Measurements from ENCODE around the gene PSMA4.

Gene PSMA4

GRCh38 chr15:78536134-78536533, 4.1 kb upstream of the PSMA4 start:
- H3K4me3 ChIP-seq (ENCODE audit: low read depth, low read length), result no peak overlapping the region
- no peaks in the 10 kb centered on the region for H3K4me1 ChIP-seq (ENCODE audit: control insufficient read depth, insufficient read depth, low read length)
- no peaks in the 10 kb centered on the region for H3K9me3 ChIP-seq (ENCODE audit: control insufficient read depth, insufficient read depth, low read depth, low read length)
- no peak overlapping the region for H3K27ac ChIP-seq (ENCODE audit: extremely low read depth, low read depth, low read length)
- CTCF ChIA-PET, result interaction anchor here (0.7 kb wide), 1 partner anchor 84 kb away, joined by 3 read pairs; no protein-coding TSS in a partner anchor
- POLR2A ChIA-PET, result interaction anchor here (1.3 kb wide), 1 partner anchor 29 kb away, joined by 5 read pairs; the partner anchor contains the start of gene CHRNA5
- H3K36me3 ChIP-seq (ENCODE audit: control insufficient read depth in 2 of 2, insufficient read depth in 1 of 2, low read length in 2 of 2), result peaks cover 0 to 3% of the 10 kb centered on the region in 2 experiments; a peak in 1 of 3 replicates
- no peak for TF ChIP-seq GLI2 (tag by site-specific recombination; IDR thresholded peaks at IDR 0.05; ENCODE audit: borderline replicate concordance, low read depth)
- TF ChIP-seq ZNF174 (tag by site-specific recombination; IDR thresholded peaks at IDR 0.05), result no peak
- TF ChIP-seq KLF1 (tag by site-specific recombination; IDR thresholded peaks at IDR 0.05), result no peak
- no peak for TF ChIP-seq BCL11A (tag by site-specific recombination; IDR thresholded peaks at IDR 0.05; ENCODE audit: low read depth)
- no peak for TF ChIP-seq PRDM2 (tag by site-specific recombination; IDR thresholded peaks at IDR 0.05; ENCODE audit: borderline replicate concordance)
- TF ChIP-seq MYNN (tag by site-specific recombination; IDR thresholded peaks at IDR 0.05; ENCODE audit: borderline replicate concordance), result no peak
- no peak for TF ChIP-seq EGR2 (tag by site-specific recombination; IDR thresholded peaks at IDR 0.05; ENCODE audit: low read depth)
- peak; percentile 59 for TF ChIP-seq ZFP69B (tag by site-specific recombination; IDR thresholded peaks at IDR 0.05)
- no peak for TF ChIP-seq ZNF211 (tag by site-specific recombination; IDR thresholded peaks at IDR 0.05; ENCODE audit: low read depth)
- TF ChIP-seq ZNF658 (tag by site-specific recombination; IDR thresholded peaks at IDR 0.05), result no peak
- no peak for TF ChIP-seq ZNF664 (tag by site-specific recombination; IDR thresholded peaks at IDR 0.05)
- TF ChIP-seq OSR2 (tag by site-specific recombination; IDR thresholded peaks at IDR 0.05), result no peak
- no peak for TF ChIP-seq ZNF558 (tag by site-specific recombination; IDR thresholded peaks at IDR 0.05)
- TF ChIP-seq KLF8 (tag by site-specific recombination; IDR thresholded peaks at IDR 0.05), result no peak
- no peak for TF ChIP-seq KLF7 (tag by site-specific recombination; IDR thresholded peaks at IDR 0.05; ENCODE audit: borderline replicate concordance)
- no peak for TF ChIP-seq ZNF221 (tag by site-specific recombination; IDR thresholded peaks at IDR 0.05; ENCODE audit: borderline replicate concordance)
- peak; percentile 67; the same call in 1 of the 2 replicates for TF ChIP-seq HIC1 (tag by site-specific recombination; IDR thresholded peaks at IDR 0.05)
- TF ChIP-seq FEZF1 (tag by site-specific recombination; IDR thresholded peaks at IDR 0.05), result no peak
- no peak for TF ChIP-seq ZNF23 (tag by site-specific recombination; IDR thresholded peaks at IDR 0.05; ENCODE audit: borderline replicate concordance)
- peak; percentile 81; the same call in 1 of the 2 replicates for TF ChIP-seq SALL2 (tag by site-specific recombination; IDR thresholded peaks at IDR 0.05; ENCODE audit: borderline replicate concordance)
- peak; percentile 47; the same call in 1 of the 2 replicates for TF ChIP-seq PATZ1 (tag by site-specific recombination; IDR thresholded peaks at IDR 0.05)
- no peak for TF ChIP-seq ZNF324 (tag by site-specific recombination; IDR thresholded peaks at IDR 0.05)
- 0 out of 2 replicates have a peak, but pooled peaks have one; percentile 53 for TF ChIP-seq ZNF311 (tag by site-specific recombination; IDR thresholded peaks at IDR 0.05; ENCODE audit: borderline replicate concordance)
- TF ChIP-seq, protein P1, sequence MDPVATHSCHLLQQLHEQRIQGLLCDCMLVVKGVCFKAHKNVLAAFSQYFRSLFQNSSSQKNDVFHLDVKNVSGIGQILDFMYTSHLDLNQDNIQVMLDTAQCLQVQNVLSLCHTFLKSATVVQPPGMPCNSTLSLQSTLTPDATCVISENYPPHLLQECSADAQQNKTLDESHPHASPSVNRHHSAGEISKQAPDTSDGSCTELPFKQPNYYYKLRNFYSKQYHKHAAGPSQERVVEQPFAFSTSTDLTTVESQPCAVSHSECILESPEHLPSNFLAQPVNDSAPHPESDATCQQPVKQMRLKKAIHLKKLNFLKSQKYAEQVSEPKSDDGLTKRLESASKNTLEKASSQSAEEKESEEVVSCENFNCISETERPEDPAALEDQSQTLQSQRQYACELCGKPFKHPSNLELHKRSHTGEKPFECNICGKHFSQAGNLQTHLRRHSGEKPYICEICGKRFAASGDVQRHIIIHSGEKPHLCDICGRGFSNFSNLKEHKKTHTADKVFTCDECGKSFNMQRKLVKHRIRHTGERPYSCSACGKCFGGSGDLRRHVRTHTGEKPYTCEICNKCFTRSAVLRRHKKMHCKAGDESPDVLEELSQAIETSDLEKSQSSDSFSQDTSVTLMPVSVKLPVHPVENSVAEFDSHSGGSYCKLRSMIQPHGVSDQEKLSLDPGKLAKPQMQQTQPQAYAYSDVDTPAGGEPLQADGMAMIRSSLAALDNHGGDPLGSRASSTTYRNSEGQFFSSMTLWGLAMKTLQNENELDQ (tag by site-specific recombination; IDR thresholded peaks at IDR 0.05; ENCODE audit: low read depth), result 0 out of 2 replicates have a peak, but pooled peaks have one; percentile 15
- TF ChIP-seq GLIS2 (tag by site-specific recombination; IDR thresholded peaks at IDR 0.05), result no peak
- TF ChIP-seq ZNF391 (tag by site-specific recombination; IDR thresholded peaks at IDR 0.05; ENCODE audit: borderline replicate concordance, low read depth), result no peak

Data from HEK293 (cell line).